Stimulated activated CD4-positive, alpha-beta T cell treated with anti-CD3 and anti-CD28 coated beads, Interleukin-4, amount 100 ng/mL, for 4 hours (primary cell): ENCODE data around the gene CPAMD8.
"Not testable (repeated sequence)": the region's sequence is repeated elsewhere in the genome, so short reads cannot be mapped to it uniquely, and the experiment has no call there.

Source experiments
- DNase-seq, 2 experiments: peaks; one replicate each; pipeline ENCODE4 v3.0.0-alpha.2; 2020

CPAMD8 gene

GRCh38 chr19:17037966-17038500 is 11.4 kb upstream of the CPAMD8 start:
- DNase-seq: no peak

GRCh38 chr19:17037184-17037583 is 10.6 kb upstream of the CPAMD8 start:
- DNase-seq: no peak

- no peak for DNase-seq
Measured at GRCh38 chr19:17036640-17037039, 10.0 kb upstream of the CPAMD8 start.

GRCh38 chr19:17035842-17036424 is 9.3 kb upstream of the CPAMD8 start:
- DNase-seq: no peak

- DNase-seq: no peak
Measured at GRCh38 chr19:17031741-17032140, 5.1 kb upstream of the CPAMD8 start.

- no peak for DNase-seq
Measured at GRCh38 chr19:17027535-17027975, 945 bp upstream of the CPAMD8 start.

GRCh38 chr19:17025991-17026658 is 485 bp downstream of the CPAMD8 start:
- no peak for DNase-seq

GRCh38 chr19:17025361-17025760 is 1.2 kb downstream of the CPAMD8 start:
- no peak for DNase-seq

GRCh38 chr19:17024941-17025340 is 1.7 kb downstream of the CPAMD8 start:
- not testable (repeated sequence) for DNase-seq

GRCh38 chr19:17023805-17024204 is 2.8 kb downstream of the CPAMD8 start:
- DNase-seq: no peak

GRCh38 chr19:17022738-17023137 is 3.9 kb downstream of the CPAMD8 start:
- no peak for DNase-seq

- no peak for DNase-seq
Measured at GRCh38 chr19:17021793-17022590, 4.6 kb downstream of the CPAMD8 start.

GRCh38 chr19:17021328-17021727 is 5.3 kb downstream of the CPAMD8 start:
- no peak for DNase-seq

- DNase-seq: no peak
Measured at GRCh38 chr19:17020823-17021222, 5.8 kb downstream of the CPAMD8 start.

GRCh38 chr19:17020385-17020784 is 6.2 kb downstream of the CPAMD8 start:
- no peak for DNase-seq

GRCh38 chr19:17014212-17014861 is 12.3 kb downstream of the CPAMD8 start:
- not testable (repeated sequence) for DNase-seq

- DNase-seq: no peak
Measured at GRCh38 chr19:17011485-17011884, 15.1 kb downstream of the CPAMD8 start.

GRCh38 chr19:17006579-17006978 is 20.0 kb downstream of the CPAMD8 start:
- DNase-seq: no peak

- DNase-seq: no peak
Measured at GRCh38 chr19:17005000-17005399, 21.6 kb downstream of the CPAMD8 start.

GRCh38 chr19:17004386-17004785 is 22.2 kb downstream of the CPAMD8 start:
- DNase-seq: no peak

GRCh38 chr19:17002455-17002854 is 24.2 kb downstream of the CPAMD8 start:
- DNase-seq: no peak

- DNase-seq: peak; percentile 30 to 70
Measured at GRCh38 chr19:17001603-17002183, 24.9 kb downstream of the CPAMD8 start.
